Lower leg skin (tissue), 4 donors: Measurements from ENCODE around the gene ERH. TPM values are rescaled to one million over a fixed set of nuclear protein-coding genes. Genes with fewer than 3 reads are reported as not detected.

Experiments
- DNase-seq, 2 donors: peaks; one replicate each; pipeline ENCODE4 v3.0.0-alpha.2; 2019; ENCODE audit warnings: low spot score in 2 of 2
- H3K4me3 ChIP-seq: fragments of 200-600 bp; sonication (generic); 2 replicates; pipeline ENCODE4 v1.5.1; 2017; ENCODE audit warnings: mild to moderate bottlenecking, low read depth; ENCODE audit not compliant: poor library complexity, severe bottlenecking
- POLR2A ChIP-seq, 2 donors: fragments of 450-650 bp; IDR thresholded peaks; one replicate each; pipeline ENCODE4 v1.6.1; 2016 to 2017; ENCODE audit warnings: antibody characterized with exemption in 2 of 2, mild to moderate bottlenecking in 1 of 2, moderate library complexity in 1 of 2
- WGBS, 2 donors: methylation state at CpG; one replicate each; pipeline ENCODE4 v1.1.5; 2018; 5-methylcytosine and 5-hydroxymethylcytosine counted together
- intact Hi-C: fragments of 100-400 bp; cut with DNase I; formaldehyde crosslinking; loops from one replicate; pipeline ENCODE4 v1.15.0; 2023; ENCODE audit warnings: low total_unique reads
- total RNA-seq, 4 donors: library from RNA; depleted of rRNA; stranded (reverse); fragments of >200 nt; gene quantifications; one replicate each; pipeline ENCODE4 v1.1.0, GENCODE V29; 2016
- TF ChIP-seq, protein P1 (sequence below), 3 donors: fragments of 450-650 bp; IDR thresholded peaks; one replicate each; pipeline ENCODE4 v1.5.1; 2016; ENCODE audit warnings: antibody characterized with exemption in 3 of 3, mild to moderate bottlenecking in 3 of 3, moderate library complexity in 2 of 3

The ERH gene
- total RNA-seq, 4 donors from 2014 or later: 36.3 to 61.0 (median 42.5) TPM

DNA sequence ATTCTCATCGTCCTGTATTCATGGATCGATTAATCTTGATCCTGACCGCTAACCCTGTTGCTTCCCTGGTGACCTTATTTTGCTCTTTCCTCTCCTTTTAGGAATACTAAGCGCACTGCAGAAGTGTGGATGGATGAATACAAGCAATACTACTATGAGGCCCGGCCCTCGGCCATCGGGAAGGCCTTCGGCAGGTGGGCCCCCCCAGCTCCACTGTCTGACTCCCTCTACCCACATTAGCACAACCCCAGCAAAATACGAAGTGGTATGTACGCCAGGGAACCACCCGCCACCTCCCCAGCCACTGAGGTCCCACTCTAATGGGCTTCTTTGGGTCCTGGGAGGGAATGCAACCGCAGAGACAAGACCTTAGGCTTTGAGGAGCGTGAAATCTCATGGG, 58.7 kb downstream of the ERH start:
- intact Hi-C loops: no loop called here
- 93 to 94% methylated on average over 13 of the region's 13 CpGs for WGBS, 2 donors
- DNase-seq: no peak
- no peak overlapping the region for H3K4me3 ChIP-seq
- TF ChIP-seq, protein P1, sequence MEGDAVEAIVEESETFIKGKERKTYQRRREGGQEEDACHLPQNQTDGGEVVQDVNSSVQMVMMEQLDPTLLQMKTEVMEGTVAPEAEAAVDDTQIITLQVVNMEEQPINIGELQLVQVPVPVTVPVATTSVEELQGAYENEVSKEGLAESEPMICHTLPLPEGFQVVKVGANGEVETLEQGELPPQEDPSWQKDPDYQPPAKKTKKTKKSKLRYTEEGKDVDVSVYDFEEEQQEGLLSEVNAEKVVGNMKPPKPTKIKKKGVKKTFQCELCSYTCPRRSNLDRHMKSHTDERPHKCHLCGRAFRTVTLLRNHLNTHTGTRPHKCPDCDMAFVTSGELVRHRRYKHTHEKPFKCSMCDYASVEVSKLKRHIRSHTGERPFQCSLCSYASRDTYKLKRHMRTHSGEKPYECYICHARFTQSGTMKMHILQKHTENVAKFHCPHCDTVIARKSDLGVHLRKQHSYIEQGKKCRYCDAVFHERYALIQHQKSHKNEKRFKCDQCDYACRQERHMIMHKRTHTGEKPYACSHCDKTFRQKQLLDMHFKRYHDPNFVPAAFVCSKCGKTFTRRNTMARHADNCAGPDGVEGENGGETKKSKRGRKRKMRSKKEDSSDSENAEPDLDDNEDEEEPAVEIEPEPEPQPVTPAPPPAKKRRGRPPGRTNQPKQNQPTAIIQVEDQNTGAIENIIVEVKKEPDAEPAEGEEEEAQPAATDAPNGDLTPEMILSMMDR (IDR thresholded peaks at IDR 0.05): no peak
- no peak for TF ChIP-seq POLR2A (IDR thresholded peaks at IDR 0.05)

DNA sequence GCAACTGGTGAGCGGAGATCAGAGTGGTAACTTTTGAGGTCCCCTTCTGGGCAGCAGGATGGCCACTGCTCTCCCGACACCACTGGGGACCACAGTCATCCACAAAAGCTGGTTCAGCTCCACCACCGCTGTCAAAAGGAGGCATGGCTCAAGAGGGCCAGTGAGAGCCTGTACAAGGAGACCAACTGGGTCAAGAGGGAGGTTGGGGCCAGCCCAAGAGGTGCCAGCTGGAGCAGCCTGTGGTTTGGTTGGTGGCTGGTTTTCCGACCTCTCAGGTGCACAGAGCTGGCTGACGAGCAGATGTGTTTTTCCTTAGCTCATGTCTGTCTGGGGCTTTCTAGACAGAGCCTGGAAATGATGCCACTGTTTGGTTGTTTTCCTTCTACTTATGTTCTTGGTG, 60.1 kb downstream of the ERH start:
- intact Hi-C loops: no loop called here
- no peak for TF ChIP-seq POLR2A (IDR thresholded peaks at IDR 0.05)
- TF ChIP-seq, protein P1 (IDR thresholded peaks at IDR 0.05): no peak
- WGBS, 2 donors: 89 to 96% methylated on average over 5 of the region's 5 CpGs
- no peak for DNase-seq
- no peak overlapping the region for H3K4me3 ChIP-seq

DNA sequence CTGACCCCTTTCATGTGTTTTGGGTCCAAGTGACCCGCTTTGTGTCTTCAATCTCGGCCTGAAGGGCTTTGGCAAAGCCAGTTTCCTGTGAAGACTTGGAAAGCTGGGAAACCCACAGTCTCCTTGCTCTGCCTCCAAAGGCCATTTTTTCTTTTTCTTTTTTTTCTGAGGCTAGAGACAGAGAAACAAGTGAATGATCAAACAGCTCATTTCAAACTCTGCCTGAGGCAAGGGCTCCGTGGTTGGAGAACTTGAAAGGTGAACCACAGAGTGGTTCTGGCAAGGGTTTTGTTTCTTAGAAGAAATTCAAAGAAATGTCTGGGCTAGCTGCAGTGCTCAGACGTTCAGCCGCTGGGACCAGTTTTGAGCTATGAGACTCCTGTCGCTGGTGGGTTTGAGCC, 62.7 kb downstream of the ERH start:
- TF ChIP-seq POLR2A (IDR thresholded peaks at IDR 0.05): no peak
- TF ChIP-seq, protein P1 (IDR thresholded peaks at IDR 0.05): no peak
- no peak for DNase-seq
- H3K4me3 ChIP-seq: no peak overlapping the region
- WGBS, 2 donors: 23 to 24% methylated on average over 6 of the region's 6 CpGs
- intact Hi-C loops: no loop called here

DNA sequence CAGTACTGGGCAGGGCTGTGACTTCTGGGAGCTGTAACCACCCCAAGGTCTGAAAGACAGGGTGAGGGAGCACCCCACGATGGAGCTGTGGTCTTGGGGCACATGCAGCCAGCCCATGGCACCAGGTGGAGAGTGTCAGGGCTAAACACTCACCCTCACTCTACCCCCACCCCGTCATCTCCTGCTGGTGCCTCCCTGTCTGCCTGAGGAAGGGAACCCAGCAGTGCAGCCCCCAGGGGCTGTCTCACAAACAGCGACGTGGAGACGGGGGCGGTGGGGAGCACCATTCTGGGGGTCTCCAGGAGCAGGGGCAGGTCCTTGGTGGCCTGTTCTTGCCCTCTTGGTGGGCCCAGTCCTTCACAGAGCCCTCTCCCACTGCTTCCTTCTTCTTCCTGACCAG, 63.5 kb downstream of the ERH start:
- no peak for DNase-seq
- intact Hi-C loops: no loop called here
- H3K4me3 ChIP-seq: no peak overlapping the region
- WGBS, 2 donors: 80 to 88% methylated on average over 6 of the region's 6 CpGs
- TF ChIP-seq, protein P1 (IDR thresholded peaks at IDR 0.05): no peak
- no peak for TF ChIP-seq POLR2A (IDR thresholded peaks at IDR 0.05)

DNA sequence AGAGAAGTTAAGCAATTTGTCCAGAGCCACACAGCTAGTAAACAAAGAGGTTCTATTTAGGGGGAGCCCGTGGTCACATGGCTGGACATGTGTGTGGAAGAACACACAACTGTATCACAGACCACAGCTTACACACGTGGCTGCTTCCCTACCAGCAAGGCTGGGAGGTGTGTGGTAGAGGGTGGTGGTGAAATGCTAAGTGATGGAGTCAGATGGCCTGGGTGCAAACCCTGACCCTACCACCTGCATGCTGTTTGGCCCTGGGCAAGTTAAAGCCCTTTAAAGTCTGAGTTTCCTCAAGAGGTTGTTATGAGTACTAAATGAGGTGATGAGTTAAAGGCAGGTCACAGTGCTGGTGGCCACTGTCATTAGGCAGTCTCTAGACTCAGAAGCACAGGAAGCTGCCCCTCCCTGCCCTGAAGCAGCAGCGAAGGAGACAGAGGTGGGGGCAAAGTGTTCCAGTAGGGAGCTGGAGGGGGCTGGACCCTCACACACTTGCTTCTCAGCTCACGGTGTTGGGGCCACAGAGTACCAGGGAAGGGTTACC, 64.2 kb downstream of the ERH start:
- no peak overlapping the region for H3K4me3 ChIP-seq
- intact Hi-C loops: no loop called here
- DNase-seq: no peak
- TF ChIP-seq POLR2A (IDR thresholded peaks at IDR 0.05): no peak
- TF ChIP-seq, protein P1 (IDR thresholded peaks at IDR 0.05): no peak
- 71 to 72% methylated on average over 4 of the region's 4 CpGs for WGBS, 2 donors

DNA sequence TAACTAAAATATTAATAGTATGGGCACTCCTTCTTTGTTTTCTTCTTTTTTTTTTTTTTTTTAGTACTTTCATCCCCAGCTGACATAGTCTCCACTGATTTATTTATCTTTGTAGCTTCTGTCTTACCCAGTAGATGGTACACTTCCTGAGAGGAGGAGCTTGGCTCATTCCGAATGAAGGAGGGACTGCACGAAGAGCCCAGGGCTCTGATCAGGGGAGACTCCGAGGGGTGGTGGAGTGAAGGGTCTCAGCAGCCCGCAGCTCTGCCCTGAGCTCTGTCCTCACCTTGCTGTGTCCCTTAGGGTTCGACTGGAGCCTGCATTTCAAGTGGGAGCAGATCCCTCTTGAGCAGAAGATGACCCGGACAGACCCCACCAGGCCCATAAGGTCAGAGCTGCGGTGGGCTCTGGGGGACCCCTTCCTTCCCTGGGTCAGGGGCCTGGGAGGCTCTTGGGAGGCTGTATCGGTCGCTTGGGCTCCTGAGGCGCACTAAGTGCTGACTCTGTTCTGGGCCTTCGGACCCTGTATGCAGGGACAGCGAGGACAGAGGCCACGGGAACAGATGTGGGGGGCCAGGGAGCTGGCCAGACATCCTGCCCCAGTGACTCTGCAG, 65.2 kb downstream of the ERH start:
- 65 to 78% methylated on average over 11 to 13 of the region's 13 CpGs for WGBS, 2 donors
- TF ChIP-seq POLR2A (IDR thresholded peaks at IDR 0.05): no peak
- TF ChIP-seq, protein P1 (IDR thresholded peaks at IDR 0.05): no peak
- intact Hi-C loops: no loop called here
- no peak overlapping the region for H3K4me3 ChIP-seq
- DNase-seq: no peak
